GM11168 (cell line): ENCODE results near the gene TAS2R31.

Experiments used
- in situ Hi-C: fragments of 300-500 bp; cut with MboI; formaldehyde crosslinking; loops from one replicate; pipeline ENCODE4 v1.12.0; 2022; ENCODE audit warnings: low sequenced_read_pairs; ENCODE audit not compliant: unreplicated experiment

Gene TAS2R31

GRCh38 chr12:11015775-11016430 lies 15.3 kb downstream of the TAS2R31 start:
- in situ Hi-C loops: loop anchor here (5.0 kb wide), 1 partner anchor 56 kb away; no protein-coding TSS in a partner anchor

GRCh38 chr12:11014234-11014633 lies 17.0 kb downstream of the TAS2R31 start:
- in situ Hi-C loops: no loop called here

DNA sequence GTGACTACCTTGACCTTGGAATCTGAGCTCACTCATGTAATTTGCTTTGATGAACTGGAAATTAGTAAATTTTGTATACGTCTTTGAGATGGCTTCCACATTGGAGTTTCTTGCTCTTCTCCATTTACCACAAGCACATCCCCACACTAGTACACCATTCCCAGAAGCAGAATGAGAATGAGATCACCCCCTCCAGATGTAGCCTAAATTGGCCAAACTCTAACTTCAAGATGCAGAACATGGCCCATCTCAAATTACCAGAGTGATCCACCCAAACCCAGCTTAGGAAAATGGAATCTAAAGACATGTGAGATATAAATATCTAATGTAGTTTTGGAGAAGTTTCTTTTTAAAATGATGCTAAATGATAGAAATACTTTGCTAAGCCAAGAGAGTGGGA lies 23.6 kb downstream of the TAS2R31 start:
- in situ Hi-C loops: no loop called here

GRCh38 chr12:10998204-10998603 lies 33.0 kb downstream of the TAS2R31 start, which contains the start of gene TAS2R20:
Gene TAS2R20, minus strand, starts transcription at chr12:10998304. Its CDS starts 429 bp downstream, at chr12:10997875.
- in situ Hi-C loops: no loop called here

- in situ Hi-C loops: no loop called here
Measured at GRCh38 chr12:10994307-10994706, 36.9 kb downstream of the TAS2R31 start.

DNA sequence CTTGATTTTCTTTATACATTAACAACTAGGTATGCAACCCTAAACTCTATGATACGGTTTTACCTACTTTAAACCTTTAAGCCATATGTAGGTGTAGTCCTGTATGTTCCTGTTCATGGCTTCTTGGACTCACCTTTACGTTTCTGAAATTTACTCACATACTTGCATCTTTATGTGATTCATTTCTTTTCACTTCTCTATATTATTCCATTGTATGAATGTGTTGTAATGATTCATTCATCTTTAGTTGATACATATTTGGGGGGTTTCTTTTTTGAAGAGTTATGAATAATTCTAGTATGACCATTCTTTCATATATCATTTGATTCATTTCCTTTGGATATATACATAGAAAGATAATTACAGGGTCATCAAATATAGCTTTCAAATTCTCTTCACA lies 42.1 kb downstream of the TAS2R31 start:
- in situ Hi-C loops: no loop called here

DNA sequence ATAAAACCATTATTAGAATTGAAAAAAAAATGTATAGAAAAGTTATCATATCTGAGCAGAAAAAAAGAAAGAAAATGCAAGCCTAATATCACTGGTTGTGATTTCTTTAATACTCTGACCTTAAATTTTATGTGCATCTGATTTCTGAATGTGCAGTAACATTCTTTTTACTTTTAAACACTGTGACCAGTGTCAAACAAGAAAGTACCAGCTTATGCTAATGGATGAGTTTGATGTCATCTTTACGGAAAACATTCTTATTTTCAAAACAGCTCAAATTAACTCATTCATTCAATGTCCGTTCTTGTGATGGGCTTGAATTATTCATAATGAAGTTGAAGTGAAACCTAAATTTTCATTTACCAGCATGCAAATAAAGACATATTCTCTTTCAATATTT lies 44.4 kb downstream of the TAS2R31 start, which contains the start of gene TAS2R50:
TSS of gene TAS2R50 (minus strand) at position 101 of the 400 bp plus-strand sequence. CDS start at position 49, 52 bp downstream.
- in situ Hi-C loops: no loop called here

DNA sequence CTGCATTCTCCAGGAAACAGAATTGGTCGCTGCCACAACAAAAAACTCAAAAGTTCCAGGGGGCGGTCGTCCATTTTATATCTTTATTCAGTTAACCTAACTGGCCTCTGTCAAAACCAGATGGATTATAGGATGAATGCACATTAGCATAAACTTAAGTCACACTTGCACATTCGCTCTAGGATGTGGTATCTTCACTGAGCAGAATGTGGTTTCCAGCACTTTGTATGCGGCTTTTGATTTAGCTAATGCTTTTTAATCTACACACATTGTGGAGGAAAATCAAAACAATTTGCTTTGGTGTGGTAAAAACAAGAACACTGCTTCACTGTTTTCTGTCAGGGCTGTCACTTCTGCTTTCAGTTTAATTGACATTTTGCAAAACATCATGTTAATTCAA lies 49.0 kb downstream of the TAS2R31 start:
- in situ Hi-C loops: no loop called here
